ENCODE measurements around the gene GRIK1.

Gene GRIK1

DNA sequence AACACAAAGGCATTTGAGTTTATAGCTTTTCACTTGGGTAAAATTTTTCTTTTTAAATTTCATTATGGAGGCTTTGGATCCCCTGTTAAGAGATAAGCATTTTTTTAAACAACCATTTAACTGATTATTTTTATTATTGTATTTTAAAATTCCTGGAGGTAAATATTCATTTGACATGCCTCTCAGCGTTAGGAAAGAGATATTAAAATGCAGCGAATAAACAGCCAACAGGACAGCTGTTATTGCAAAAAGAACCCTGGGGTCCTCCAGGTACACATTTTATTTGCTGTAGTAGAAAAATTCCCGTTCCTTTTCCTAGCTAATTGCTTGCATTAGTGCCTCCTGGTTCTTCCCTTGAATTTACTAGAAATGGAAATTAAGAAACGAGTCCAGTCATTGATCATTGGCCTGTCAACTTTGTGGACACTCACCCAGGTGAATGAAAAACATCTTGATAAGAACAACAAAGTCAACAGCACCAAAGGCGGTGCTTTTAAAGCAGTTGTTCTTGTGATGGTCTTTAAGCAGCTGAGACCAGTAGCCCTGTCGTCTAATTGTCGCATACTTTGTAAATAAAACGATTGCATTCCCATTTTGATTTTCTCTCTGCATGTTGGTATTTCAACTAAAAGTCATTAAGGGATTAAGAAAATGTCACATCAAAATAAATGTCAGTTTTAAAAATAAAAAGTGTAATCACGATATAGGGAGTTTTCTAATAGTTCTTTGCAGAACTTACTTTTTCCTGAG is 282.4 kb downstream of the GRIK1 start:
- DNase-seq (ENCODE audit: extremely low read depth, insufficient read length), result no peak
- no peaks in the 10 kb centered on the region for H3K36me3 ChIP-seq (ENCODE audit: control insufficient read depth, insufficient read depth, low read length)
- H3K27me3 ChIP-seq (replicated peaks; ENCODE audit: control insufficient read depth, insufficient read depth, low read length), result no peaks in the 10 kb centered on the region
- no peak for TF ChIP-seq CTCF (IDR thresholded peaks at IDR 0.05; ENCODE audit: insufficient read depth, low read length, poor library complexity, severe bottlenecking)
- no peak overlapping the region for H3K4me3 ChIP-seq (replicated peaks; ENCODE audit: low read depth, low read length)

DNA sequence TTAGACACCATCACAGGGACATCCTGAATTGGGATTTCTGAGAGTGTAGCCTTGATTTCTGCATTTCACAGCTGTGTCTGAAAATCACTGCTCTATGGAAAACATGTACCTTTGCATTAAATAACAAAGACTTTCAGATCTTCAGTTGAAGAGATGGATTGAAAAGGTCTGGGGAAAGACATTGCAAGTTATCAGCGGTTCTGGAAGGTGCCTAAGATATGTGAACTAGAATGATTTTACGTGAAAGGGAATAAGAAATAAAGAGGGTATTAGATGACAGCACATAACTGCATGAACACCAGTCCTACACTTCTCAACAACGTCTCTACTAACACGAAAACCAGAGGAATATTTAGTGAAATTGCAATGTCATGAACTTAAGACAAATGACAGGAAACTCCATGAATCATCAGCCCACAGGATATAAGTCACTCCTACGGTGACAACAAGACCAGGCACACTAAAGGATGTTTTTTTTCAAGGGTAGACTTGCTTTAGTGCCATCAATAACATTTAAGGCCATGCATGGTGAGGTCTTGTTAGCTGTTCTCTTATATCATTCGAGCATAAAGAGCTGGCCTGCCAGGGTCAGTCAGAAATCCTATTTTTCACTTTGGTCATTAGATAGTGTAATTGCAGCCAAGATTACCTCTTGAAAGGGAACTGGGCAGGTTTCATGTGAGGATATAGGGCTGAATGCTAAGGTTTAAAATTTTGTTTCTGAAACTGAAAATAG is 283.1 kb downstream of the GRIK1 start:
- Histone ChIP-seq H3K27me3 (replicated peaks; ENCODE audit: control insufficient read depth, insufficient read depth, low read length) (no peaks in the 10 kb centered on the region), H3K4me3 (replicated peaks; ENCODE audit: low read depth, low read length) (no peak overlapping the region), H3K36me3 (ENCODE audit: control insufficient read depth, insufficient read depth, low read length) (no peaks in the 10 kb centered on the region)
- no peak for TF ChIP-seq CTCF (IDR thresholded peaks at IDR 0.05; ENCODE audit: insufficient read depth, low read length, poor library complexity, severe bottlenecking)
- no peak for DNase-seq (ENCODE audit: extremely low read depth, insufficient read length)

DNA sequence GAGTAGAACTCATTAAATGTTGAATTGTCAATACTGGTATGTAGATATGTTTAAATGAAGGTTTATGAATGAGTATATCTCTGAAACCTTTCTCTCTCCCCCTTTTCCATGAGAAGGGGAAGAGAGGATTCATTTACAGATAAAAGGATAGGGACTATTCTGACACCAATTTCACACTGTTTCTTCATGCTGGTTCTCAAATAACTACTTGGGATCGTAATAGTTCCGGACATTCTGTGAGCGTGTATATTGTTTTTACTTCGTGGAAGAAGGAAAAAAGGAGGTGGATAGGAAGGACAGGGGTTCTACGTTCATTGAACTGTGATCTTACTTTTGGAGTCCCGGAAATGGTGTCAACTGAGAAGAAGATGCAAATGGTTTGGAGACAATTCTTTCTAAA is 284.2 kb downstream of the GRIK1 start:
- TF ChIP-seq CTCF (IDR thresholded peaks at IDR 0.05; ENCODE audit: insufficient read depth, low read length, poor library complexity, severe bottlenecking), result no peak
- DNase-seq (ENCODE audit: extremely low read depth, insufficient read length), result no peak
- Histone ChIP-seq H3K4me3 (replicated peaks; ENCODE audit: low read depth, low read length) (no peak overlapping the region), H3K36me3 (ENCODE audit: control insufficient read depth, insufficient read depth, low read length) (no peaks in the 10 kb centered on the region), H3K27me3 (replicated peaks; ENCODE audit: control insufficient read depth, insufficient read depth, low read length) (no peaks in the 10 kb centered on the region)

DNA sequence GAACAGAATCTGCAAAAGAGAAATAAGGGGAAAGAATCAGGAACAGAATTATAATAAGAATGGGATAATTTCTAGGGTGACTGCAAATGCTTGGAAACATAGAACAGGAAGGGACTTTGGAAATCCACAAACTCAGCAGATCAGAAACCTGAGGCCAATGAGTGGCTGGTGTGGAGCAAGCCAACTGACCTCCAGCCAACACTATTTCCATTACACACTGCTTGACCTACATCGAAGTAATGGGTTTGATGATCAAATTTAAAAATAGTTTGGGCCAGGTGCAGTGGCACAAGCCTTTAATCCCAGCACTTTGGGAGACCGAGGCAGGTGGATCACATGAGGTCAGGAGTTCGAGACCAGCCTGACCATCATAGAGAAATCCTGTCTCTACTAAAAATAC is 284.9 kb downstream of the GRIK1 start:
- no peaks in the 10 kb centered on the region for H3K27me3 ChIP-seq (replicated peaks; ENCODE audit: control insufficient read depth, insufficient read depth, low read length)
- no peak for DNase-seq (ENCODE audit: extremely low read depth, insufficient read length)
- no peak for TF ChIP-seq CTCF (IDR thresholded peaks at IDR 0.05; ENCODE audit: insufficient read depth, low read length, poor library complexity, severe bottlenecking)

GRCh38 chr21:29654203-29654602 is 285.6 kb downstream of the GRIK1 start:
- TF ChIP-seq CTCF (IDR thresholded peaks at IDR 0.05; ENCODE audit: insufficient read depth, low read length, poor library complexity, severe bottlenecking), result no peak
- no peak for DNase-seq (ENCODE audit: extremely low read depth, insufficient read length)
- H3K36me3 ChIP-seq (ENCODE audit: control insufficient read depth, insufficient read depth, low read length), result no peaks in the 10 kb centered on the region
- H3K4me3 ChIP-seq (replicated peaks; ENCODE audit: low read depth, low read length), result no peak overlapping the region
- H3K27me3 ChIP-seq (replicated peaks; ENCODE audit: control insufficient read depth, insufficient read depth, low read length), result no peaks in the 10 kb centered on the region

More for the DNA sequence above, 284.9 kb downstream of the GRIK1 start:
- no peak overlapping the region for H3K4me3 ChIP-seq (replicated peaks; ENCODE audit: low read depth, low read length)
- H3K36me3 ChIP-seq (ENCODE audit: control insufficient read depth, insufficient read depth, low read length), result no peaks in the 10 kb centered on the region
